Right lobe of liver (tissue), 6 donors: ENCODE results near the gene RAB39B. TPM values are rescaled to one million over a fixed set of nuclear protein-coding genes. Genes with fewer than 3 reads are reported as not detected.
A peak's percentile ranks its signal among the peaks of the same experiment; 100 is the strongest.
"Not testable (repeated sequence)": the region's sequence is repeated elsewhere in the genome, so short reads cannot be mapped to it uniquely, and the experiment has no call there.

Experiments used
- ATAC-seq, 4 donors: fragments of 200-7000 bp; cut with Tn5 transposase; one replicate each; pipeline ENCODE4 v1.9.1; 2020; ENCODE audit warnings: mild to moderate bottlenecking in 4 of 4, moderate library complexity in 4 of 4
- DNase-seq, 3 donors: peaks; one replicate each; pipeline ENCODE4 v3.0.0-alpha.2; 2020
- H3K27ac ChIP-seq, 3 donors: fragments of 200-600 bp; one replicate each; pipeline ENCODE4 v1.8.0; 2022
- H3K27me3 ChIP-seq, 2 donors: fragments of 200-600 bp; one replicate each; pipeline ENCODE4 v1.8.0; 2022
- H3K36me3 ChIP-seq, 4 donors: fragments of 200-600 bp; sonication (generic) in 1 of 4; one replicate each; pipeline versions ENCODE4 v1.5.1 to v1.8.0; 2017 to 2022; ENCODE audit warnings: control low read depth in 1 of 4
- H3K4me1 ChIP-seq, 4 donors: fragments of 200-600 bp; sonication (generic) in 1 of 4; one replicate each; pipeline versions ENCODE4 v1.5.1 to v1.8.0; 2017 to 2022; ENCODE audit warnings: control low read depth in 1 of 4
- H3K4me3 ChIP-seq, 3 donors: fragments of 200-600 bp; one replicate each; pipeline ENCODE4 v1.8.0; 2022
- H3K9me3 ChIP-seq, 4 donors: fragments of 200-600 bp; sonication (generic) in 1 of 4; one replicate each; pipeline versions ENCODE4 v1.5.1 to v1.8.0; 2017 to 2022; ENCODE audit warnings: control low read depth in 1 of 4
- POLR2A ChIP-seq: fragments of 450-650 bp; IDR thresholded peaks from one replicate; pipeline ENCODE4 v1.6.1; 2017; ENCODE audit warnings: antibody characterized with exemption, mild to moderate bottlenecking
- WGBS: methylation state at CpG from one replicate; pipeline ENCODE4 v1.1.6; 2018; ENCODE audit warnings: low coverage, low lambda C conversion rate; ENCODE audit not compliant: insufficient coverage; ENCODE audit errors: missing lambda C conversion rate; 5-methylcytosine and 5-hydroxymethylcytosine counted together
- intact Hi-C, 2 donors: fragments of 100-400 bp; cut with DNase I; formaldehyde crosslinking; loops; one replicate each; pipeline versions ENCODE4 v1.11.2 to v1.14.1; 2022
- total RNA-seq, 6 experiments: library from RNA; depleted of rRNA in 2 of 6; stranded (reverse); fragments of >200 nt in 2 of 6; fragmentation: NEBNext Ultra II Directional in 3 of 6; extraction: Animal tissue kit (Norgen Biotek cat#: 25700) in 3 of 6; gene quantifications; one replicate each; pipeline versions ENCODE4 v1.1.0 to v1.2.4, GENCODE V29; 2016 to 2023
- TF ChIP-seq, protein P1 (sequence below), 4 donors: fragments of 200-600 bp in 3 of 4; fragments of 450-650 bp in 1 of 4; IDR thresholded peaks; one replicate each; pipeline versions ENCODE4 v1.5.1 to v1.8.0; 2016 to 2022; ENCODE audit warnings: antibody characterized with exemption in 4 of 4, mild to moderate bottlenecking in 2 of 4
- donor health status: DM: no; HTN: yes; CAD: no.
- donor health status: DM: no; HTN: no; CAD: no.
- donor health status: DM: no; HTN: no; CAD: no.
- donor health status: DM: no; HTN: yes; CAD: no.
- donor health status: DM: no; HTN: yes; CAD: no.

The RAB39B gene
- total RNA-seq, 6 experiments from 2014 or later: 0.05 to 0.11 (median 0.06) TPM; not detected in 2

DNA sequence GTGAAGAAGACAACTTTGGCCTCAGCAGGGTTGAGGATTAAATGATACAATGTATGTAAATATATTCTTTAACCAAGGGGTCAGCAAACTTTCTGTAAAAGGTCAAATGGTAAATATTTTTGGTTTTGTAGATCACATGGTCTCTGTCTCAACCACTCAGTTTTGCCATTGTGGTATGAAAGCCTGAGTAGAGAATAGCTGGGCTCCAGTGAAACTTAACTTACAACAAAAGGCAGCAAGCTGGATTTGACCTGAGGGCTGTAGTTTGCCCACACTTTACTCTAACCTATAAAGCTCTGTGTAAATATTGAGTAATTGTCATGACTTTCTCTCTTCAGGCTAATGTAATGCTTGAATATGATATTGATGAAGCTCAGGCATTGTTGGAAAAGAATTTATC is 28.4 kb downstream of the RAB39B start:
- intact Hi-C loops: no loop called here
- Histone ChIP-seq H3K9me3 (no peaks in the 10 kb centered on the region), H3K36me3 (peaks cover 0 to 20% (median 0%) of the 10 kb centered on the region in 4 donors), H3K4me1 (no peaks in the 10 kb centered on the region), H3K27ac (no peak overlapping the region), H3K4me3 (no peak overlapping the region), H3K27me3 (no peaks in the 10 kb centered on the region)
- TF ChIP-seq, protein P1, sequence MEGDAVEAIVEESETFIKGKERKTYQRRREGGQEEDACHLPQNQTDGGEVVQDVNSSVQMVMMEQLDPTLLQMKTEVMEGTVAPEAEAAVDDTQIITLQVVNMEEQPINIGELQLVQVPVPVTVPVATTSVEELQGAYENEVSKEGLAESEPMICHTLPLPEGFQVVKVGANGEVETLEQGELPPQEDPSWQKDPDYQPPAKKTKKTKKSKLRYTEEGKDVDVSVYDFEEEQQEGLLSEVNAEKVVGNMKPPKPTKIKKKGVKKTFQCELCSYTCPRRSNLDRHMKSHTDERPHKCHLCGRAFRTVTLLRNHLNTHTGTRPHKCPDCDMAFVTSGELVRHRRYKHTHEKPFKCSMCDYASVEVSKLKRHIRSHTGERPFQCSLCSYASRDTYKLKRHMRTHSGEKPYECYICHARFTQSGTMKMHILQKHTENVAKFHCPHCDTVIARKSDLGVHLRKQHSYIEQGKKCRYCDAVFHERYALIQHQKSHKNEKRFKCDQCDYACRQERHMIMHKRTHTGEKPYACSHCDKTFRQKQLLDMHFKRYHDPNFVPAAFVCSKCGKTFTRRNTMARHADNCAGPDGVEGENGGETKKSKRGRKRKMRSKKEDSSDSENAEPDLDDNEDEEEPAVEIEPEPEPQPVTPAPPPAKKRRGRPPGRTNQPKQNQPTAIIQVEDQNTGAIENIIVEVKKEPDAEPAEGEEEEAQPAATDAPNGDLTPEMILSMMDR (IDR thresholded peaks at IDR 0.05): no peak
- TF ChIP-seq POLR2A: no peak
- ATAC-seq: peak in 1 of 4 donors; percentile 39
- DNase-seq: no peak

DNA sequence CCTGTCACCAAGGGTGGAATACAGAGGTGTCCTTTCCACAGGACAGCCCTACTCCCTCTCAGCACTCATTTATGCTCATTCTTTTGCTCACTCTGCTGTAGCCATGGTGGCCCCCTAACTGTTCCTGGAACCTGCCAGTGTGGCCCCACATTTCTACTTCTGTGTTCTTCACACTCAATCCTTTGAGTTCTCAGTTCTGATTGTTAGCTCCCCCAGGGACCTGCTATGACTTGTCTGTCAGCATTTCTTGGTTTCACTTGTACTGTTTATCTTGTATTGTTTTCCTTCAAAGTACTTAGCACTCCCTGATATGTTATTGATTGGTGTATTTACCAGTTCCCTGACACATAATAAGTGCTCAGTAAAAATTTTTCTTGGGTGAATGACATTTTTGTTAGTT is 33.1 kb downstream of the RAB39B start:
- H3K27ac ChIP-seq: no peak overlapping the region
- no peaks in the 10 kb centered on the region for H3K4me1 ChIP-seq
- no peaks in the 10 kb centered on the region for H3K27me3 ChIP-seq
- H3K4me3 ChIP-seq: no peak overlapping the region
- H3K9me3 ChIP-seq: no peaks in the 10 kb centered on the region
- ATAC-seq: no peak
- intact Hi-C loops: no loop called here
- no peak for DNase-seq
- H3K36me3 ChIP-seq: peaks cover 0 to 20% (median 0%) of the 10 kb centered on the region in 4 donors
- no peak for TF ChIP-seq POLR2A
- TF ChIP-seq, protein P1 (IDR thresholded peaks at IDR 0.05): no peak

DNA sequence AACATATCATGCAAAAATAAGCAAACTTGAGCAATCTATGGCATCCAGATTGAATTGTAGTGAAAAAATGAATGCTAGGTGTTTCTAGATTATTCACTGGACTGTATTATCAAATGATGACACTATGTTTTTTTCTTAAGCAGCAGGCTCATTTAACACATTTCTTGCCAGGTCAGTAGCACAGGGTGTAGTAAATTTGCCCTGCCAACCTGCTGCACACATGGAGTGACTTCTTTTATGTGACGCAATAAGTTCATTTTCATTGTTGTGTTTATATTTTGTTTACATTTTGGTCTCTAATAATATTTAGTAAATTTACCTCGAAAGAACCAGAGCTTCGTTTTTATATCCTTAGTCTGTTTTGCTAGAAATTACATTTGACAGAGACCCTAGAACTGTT is 38.5 kb downstream of the RAB39B start:
- 61% methylated on average over 3 of the region's 3 CpGs for WGBS
- Histone ChIP-seq H3K36me3 (peaks cover 0 to 11% (median 0%) of the 10 kb centered on the region in 4 donors), H3K4me1 (no peaks in the 10 kb centered on the region), H3K4me3 (no peak overlapping the region), H3K9me3 (no peaks in the 10 kb centered on the region), H3K27me3 (no peaks in the 10 kb centered on the region), H3K27ac (no peak overlapping the region)
- TF ChIP-seq, protein P1 (IDR thresholded peaks at IDR 0.05): no peak
- TF ChIP-seq POLR2A: no peak
- intact Hi-C loops: no loop called here
- no peak for ATAC-seq
- DNase-seq: no peak

DNA sequence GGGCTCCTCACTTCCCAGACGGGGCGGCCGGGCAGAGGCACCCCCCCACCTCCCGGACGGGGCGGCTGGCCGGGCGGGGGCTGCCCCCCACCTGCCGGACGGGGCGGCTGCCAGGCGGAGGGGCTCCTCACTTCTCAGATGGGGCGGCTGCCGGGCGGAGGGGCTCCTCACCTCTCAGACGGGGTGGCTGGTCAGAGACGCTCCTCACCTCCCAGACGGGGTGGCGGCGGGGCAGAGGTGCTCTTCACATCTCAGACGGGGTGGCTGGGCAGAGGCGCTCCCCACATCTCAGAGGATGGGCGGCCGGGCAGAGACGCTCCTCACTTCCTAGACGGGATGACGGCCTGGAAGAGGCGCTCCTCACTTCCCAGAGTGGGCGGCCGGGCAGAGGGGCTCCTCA is 40.5 kb downstream of the RAB39B start:
- H3K4me3 ChIP-seq, H3K36me3 ChIP-seq, H3K9me3 ChIP-seq, intact Hi-C loops, H3K27me3 ChIP-seq, H3K4me1 ChIP-seq, ATAC-seq, H3K27ac ChIP-seq: not testable (repeated sequence)
- DNase-seq: peak in 1 of 3 donors; percentile 24
- no CpG with 5 or more reads among the region's 30 CpGs for WGBS

DNA sequence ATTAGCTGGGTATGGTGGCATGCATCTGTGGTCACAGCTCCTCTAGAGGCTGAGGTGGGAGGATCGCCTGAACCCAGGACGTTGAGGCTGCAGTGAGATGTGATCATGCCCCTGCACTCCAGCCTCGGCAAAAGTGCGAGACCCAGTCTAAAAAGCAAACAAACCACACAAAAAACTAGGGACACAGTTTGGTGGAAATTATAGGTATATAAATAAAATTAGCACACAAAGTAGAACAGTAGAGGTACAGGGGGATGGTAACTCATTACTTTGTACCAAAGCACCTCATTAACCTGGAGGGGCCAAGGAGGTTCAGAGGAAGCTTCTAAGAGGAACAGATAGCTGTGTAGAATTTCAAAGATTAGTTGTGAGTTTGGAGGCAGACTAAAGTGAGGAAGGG is 42.9 kb downstream of the RAB39B start:
- Histone ChIP-seq H3K4me3 (no peak overlapping the region), H3K4me1 (no peaks in the 10 kb centered on the region), H3K27ac (no peak overlapping the region), H3K27me3 (no peaks in the 10 kb centered on the region), H3K36me3 (no peaks in the 10 kb centered on the region), H3K9me3 (no peaks in the 10 kb centered on the region)
- no peak for TF ChIP-seq POLR2A
- TF ChIP-seq, protein P1 (IDR thresholded peaks at IDR 0.05): no peak
- 77% methylated on average over 4 of the region's 4 CpGs for WGBS
- ATAC-seq (no peak), DNase-seq (no peak)
- intact Hi-C loops: no loop called here
